Right atrium auricular region (tissue), 2 donors: Measurements from ENCODE around the gene SYTL5. TPM values are rescaled to one million over a fixed set of nuclear protein-coding genes. Genes with fewer than 3 reads are reported as not detected.

Experiments used
- DNase-seq: peaks from one replicate; pipeline ENCODE4 v3.0.0-alpha.2; 2019; ENCODE audit warnings: low spot score
- H3K27ac ChIP-seq, 2 donors: fragments of 200-600 bp; sonication (generic); 1 replicate in 1 of 2; 2 replicates in 1 of 2; pipeline ENCODE4 v1.5.1; 2016 to 2019
- H3K27me3 ChIP-seq, 2 donors: fragments of 200-600 bp; sonication (generic); one replicate each; pipeline versions ENCODE4 v1.5.1 to v1.6.0; 2017 to 2019
- H3K36me3 ChIP-seq: fragments of 200-600 bp; sonication (generic); one replicate; pipeline ENCODE4 v1.5.1; 2016
- H3K4me1 ChIP-seq, 2 donors: fragments of 200-600 bp; sonication (generic); one replicate each; pipeline versions ENCODE4 v1.5.1 to v1.6.0; 2017 to 2019
- H3K4me3 ChIP-seq, 2 donors: fragments of 200-600 bp; sonication (generic); 1 replicate in 1 of 2; 2 replicates in 1 of 2; pipeline ENCODE4 v1.5.1; 2017 to 2019; ENCODE audit warnings: mild to moderate bottlenecking in 1 of 2, moderate library complexity in 1 of 2
- H3K9me3 ChIP-seq, 2 donors: fragments of 200-600 bp; sonication (generic); one replicate each; pipeline ENCODE4 v1.5.1; 2019
- total RNA-seq, 2 donors: library from RNA; depleted of rRNA; stranded (reverse); fragments of >200 nt; gene quantifications; one replicate each; pipeline ENCODE4 v1.1.0, GENCODE V29; 2016
- TF ChIP-seq, protein P1 (sequence below), 2 donors: fragments of 200-600 bp; sonication (generic); IDR thresholded peaks; one replicate each; pipeline ENCODE4 v1.5.1; 2019; ENCODE audit warnings: antibody characterized with exemption in 2 of 2

The SYTL5 gene
- total RNA-seq, 2 donors from 2014 or later = 0.39 TPM; not detected in 1

- Histone ChIP-seq H3K27ac (no peak overlapping the region), H3K27me3 (no peaks in the 10 kb centered on the region), H3K9me3 (no peaks in the 10 kb centered on the region), H3K4me1 (no peaks in the 10 kb centered on the region), H3K36me3 (no peaks in the 10 kb centered on the region), H3K4me3 (no peak overlapping the region)
- TF ChIP-seq, protein P1, sequence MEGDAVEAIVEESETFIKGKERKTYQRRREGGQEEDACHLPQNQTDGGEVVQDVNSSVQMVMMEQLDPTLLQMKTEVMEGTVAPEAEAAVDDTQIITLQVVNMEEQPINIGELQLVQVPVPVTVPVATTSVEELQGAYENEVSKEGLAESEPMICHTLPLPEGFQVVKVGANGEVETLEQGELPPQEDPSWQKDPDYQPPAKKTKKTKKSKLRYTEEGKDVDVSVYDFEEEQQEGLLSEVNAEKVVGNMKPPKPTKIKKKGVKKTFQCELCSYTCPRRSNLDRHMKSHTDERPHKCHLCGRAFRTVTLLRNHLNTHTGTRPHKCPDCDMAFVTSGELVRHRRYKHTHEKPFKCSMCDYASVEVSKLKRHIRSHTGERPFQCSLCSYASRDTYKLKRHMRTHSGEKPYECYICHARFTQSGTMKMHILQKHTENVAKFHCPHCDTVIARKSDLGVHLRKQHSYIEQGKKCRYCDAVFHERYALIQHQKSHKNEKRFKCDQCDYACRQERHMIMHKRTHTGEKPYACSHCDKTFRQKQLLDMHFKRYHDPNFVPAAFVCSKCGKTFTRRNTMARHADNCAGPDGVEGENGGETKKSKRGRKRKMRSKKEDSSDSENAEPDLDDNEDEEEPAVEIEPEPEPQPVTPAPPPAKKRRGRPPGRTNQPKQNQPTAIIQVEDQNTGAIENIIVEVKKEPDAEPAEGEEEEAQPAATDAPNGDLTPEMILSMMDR (IDR thresholded peaks at IDR 0.05) = no peak
- DNase-seq = no peak
These were observed 54.1 kb downstream of the SYTL5 start for GRCh38 chrX:38060331-38060878.

GRCh38 chrX:38061335-38061734 lies 55.0 kb downstream of the SYTL5 start:
- TF ChIP-seq, protein P1 (IDR thresholded peaks at IDR 0.05) = no peak
- no peak for DNase-seq

DNA sequence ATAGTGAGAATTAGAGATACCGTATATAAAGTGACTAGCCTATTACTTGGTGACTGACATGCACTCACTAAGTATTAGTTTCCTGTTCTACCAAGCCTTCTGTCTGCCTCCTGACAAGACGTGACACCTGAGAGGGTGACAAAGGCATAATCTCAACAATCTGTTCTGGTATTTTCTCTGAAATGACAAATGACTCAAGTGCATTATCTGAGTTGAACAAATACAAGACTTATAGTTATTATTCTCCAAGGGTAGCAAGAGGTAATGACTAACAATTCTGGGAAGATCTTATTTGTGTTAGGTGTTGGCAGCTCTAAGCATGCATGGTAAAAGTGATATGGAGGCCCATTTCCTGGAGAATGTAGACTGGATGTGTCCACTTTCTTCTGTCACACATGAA lies 60.6 kb downstream of the SYTL5 start:
- Histone ChIP-seq H3K27me3 (no peaks in the 10 kb centered on the region), H3K4me1 (no peaks in the 10 kb centered on the region), H3K36me3 (no peaks in the 10 kb centered on the region), H3K4me3 (no peak overlapping the region), H3K27ac (no peak overlapping the region), H3K9me3 (no peaks in the 10 kb centered on the region)
- DNase-seq = no peak
- TF ChIP-seq, protein P1 (IDR thresholded peaks at IDR 0.05) = no peak

More at GRCh38 chrX:38061335-38061734, 55.0 kb downstream of the SYTL5 start:
- H3K4me3 ChIP-seq = no peak overlapping the region
- no peaks in the 10 kb centered on the region for H3K27me3 ChIP-seq
- H3K36me3 ChIP-seq = no peaks in the 10 kb centered on the region
- H3K9me3 ChIP-seq = no peaks in the 10 kb centered on the region
- no peaks in the 10 kb centered on the region for H3K4me1 ChIP-seq
- no peak overlapping the region for H3K27ac ChIP-seq

- Histone ChIP-seq H3K4me1 (no peaks in the 10 kb centered on the region), H3K27me3 (no peaks in the 10 kb centered on the region), H3K27ac (no peak overlapping the region), H3K9me3 (no peaks in the 10 kb centered on the region), H3K4me3 (no peak overlapping the region), H3K36me3 (no peaks in the 10 kb centered on the region)
- TF ChIP-seq, protein P1 (IDR thresholded peaks at IDR 0.05) = no peak
- DNase-seq = no peak
These were observed 62.9 kb downstream of the SYTL5 start for GRCh38 chrX:38069273-38069672.

GRCh38 chrX:38069991-38070390 lies 63.6 kb downstream of the SYTL5 start:
- no peaks in the 10 kb centered on the region for H3K9me3 ChIP-seq
- TF ChIP-seq, protein P1 (IDR thresholded peaks at IDR 0.05) = no peak
- H3K4me3 ChIP-seq = no peak overlapping the region
- no peaks in the 10 kb centered on the region for H3K27me3 ChIP-seq
- no peaks in the 10 kb centered on the region for H3K36me3 ChIP-seq
- H3K27ac ChIP-seq = no peak overlapping the region
- no peak for DNase-seq
- H3K4me1 ChIP-seq = no peaks in the 10 kb centered on the region

- Histone ChIP-seq H3K9me3 (no peaks in the 10 kb centered on the region), H3K27ac (no peak overlapping the region), H3K4me3 (no peak overlapping the region), H3K4me1 (no peaks in the 10 kb centered on the region), H3K27me3 (no peaks in the 10 kb centered on the region), H3K36me3 (no peaks in the 10 kb centered on the region)
- TF ChIP-seq, protein P1 (IDR thresholded peaks at IDR 0.05) = no peak
- DNase-seq = no peak
These were observed 73.1 kb downstream of the SYTL5 start for GRCh38 chrX:38079463-38079862.
